ENCODE data around the gene KRT85. TPM values are rescaled to one million over a fixed set of nuclear protein-coding genes. Genes with fewer than 3 reads are reported as not detected.

The KRT85 gene
- total and polyA plus RNA-seq, 2 donors from 2014 or later: 0.58 TPM; not detected in 1

- no peak overlapping the region for H3K27ac ChIP-seq (ENCODE audit: low read depth in 2 of 2, low read length in 2 of 2)
- FAIRE-seq: no peak
- H3K9me3 ChIP-seq (ENCODE audit: control insufficient read depth in 2 of 3, insufficient read depth in 1 of 3, low read length in 3 of 3): no peaks in the 10 kb centered on the region
- H3K27me3 ChIP-seq (ENCODE audit: control insufficient read depth, insufficient read depth, low read length): no peaks in the 10 kb centered on the region
- peak in 1 of 5 donors; percentile 33 for DNase-seq
- no peak overlapping the region for H3K4me3 ChIP-seq (ENCODE audit: low read length in 3 of 3)
- no peaks in the 10 kb centered on the region for H3K4me1 ChIP-seq (ENCODE audit: control insufficient read depth in 2 of 3, insufficient read depth in 2 of 3, low read depth in 1 of 3, low read length in 3 of 3)
- H3K9ac ChIP-seq (ENCODE audit: low read length in 3 of 3): no peak overlapping the region
- TF ChIP-seq CTCF (IDR thresholded peaks at IDR 0.05; ENCODE audit: borderline replicate concordance, extremely low read depth, insufficient read depth): no peak
- no peaks in the 10 kb centered on the region for H3K36me3 ChIP-seq (ENCODE audit: control insufficient read depth in 2 of 3, insufficient read depth in 3 of 3, low read length in 3 of 3)
- intact Hi-C loops (cut with DNase I): no loop called here
Observed at GRCh38 chr12:52324153-52324444, 43.2 kb downstream of the KRT85 start.

GRCh38 chr12:52323416-52324152, 43.7 kb downstream of the KRT85 start:
- peak in 1 of 5 donors; percentile 32 for DNase-seq
- Histone ChIP-seq H3K9ac (ENCODE audit: low read length in 3 of 3) (no peak overlapping the region), H3K36me3 (ENCODE audit: control insufficient read depth in 2 of 3, insufficient read depth in 3 of 3, low read length in 3 of 3) (no peaks in the 10 kb centered on the region), H3K4me3 (ENCODE audit: low read length in 3 of 3) (no peak overlapping the region), H3K4me1 (ENCODE audit: control insufficient read depth in 2 of 3, insufficient read depth in 2 of 3, low read depth in 1 of 3, low read length in 3 of 3) (no peaks in the 10 kb centered on the region), H3K27me3 (ENCODE audit: control insufficient read depth, insufficient read depth, low read length) (no peaks in the 10 kb centered on the region), H3K27ac (ENCODE audit: low read depth in 2 of 2, low read length in 2 of 2) (no peak overlapping the region), H3K9me3 (ENCODE audit: control insufficient read depth in 2 of 3, insufficient read depth in 1 of 3, low read length in 3 of 3) (no peaks in the 10 kb centered on the region)
- intact Hi-C loops (cut with DNase I): no loop called here
- no peak for FAIRE-seq
- no peak for TF ChIP-seq CTCF (IDR thresholded peaks at IDR 0.05; ENCODE audit: borderline replicate concordance, extremely low read depth, insufficient read depth)

GRCh38 chr12:52323001-52323400, 44.3 kb downstream of the KRT85 start:
- intact Hi-C loops (cut with DNase I): no loop called here
- Histone ChIP-seq H3K4me1 (ENCODE audit: control insufficient read depth in 2 of 3, insufficient read depth in 2 of 3, low read depth in 1 of 3, low read length in 3 of 3) (no peaks in the 10 kb centered on the region), H3K9ac (ENCODE audit: low read length in 3 of 3) (no peak overlapping the region), H3K27me3 (ENCODE audit: control insufficient read depth, insufficient read depth, low read length) (no peaks in the 10 kb centered on the region), H3K4me3 (ENCODE audit: low read length in 3 of 3) (no peak overlapping the region), H3K27ac (ENCODE audit: low read depth in 2 of 2, low read length in 2 of 2) (no peak overlapping the region), H3K9me3 (ENCODE audit: control insufficient read depth in 2 of 3, insufficient read depth in 1 of 3, low read length in 3 of 3) (no peaks in the 10 kb centered on the region), H3K36me3 (ENCODE audit: control insufficient read depth in 2 of 3, insufficient read depth in 3 of 3, low read length in 3 of 3) (no peaks in the 10 kb centered on the region)
- DNase-seq: peak in 1 of 5 donors; percentile 32
- FAIRE-seq: no peak
- TF ChIP-seq CTCF (IDR thresholded peaks at IDR 0.05; ENCODE audit: borderline replicate concordance, extremely low read depth, insufficient read depth): no peak

- H3K4me1 ChIP-seq (ENCODE audit: control insufficient read depth in 2 of 3, insufficient read depth in 2 of 3, low read depth in 1 of 3, low read length in 3 of 3): no peaks in the 10 kb centered on the region
- intact Hi-C loops (cut with DNase I): no loop called here
- no peak overlapping the region for H3K4me3 ChIP-seq (ENCODE audit: low read length in 3 of 3)
- no peaks in the 10 kb centered on the region for H3K9me3 ChIP-seq (ENCODE audit: control insufficient read depth in 2 of 3, insufficient read depth in 1 of 3, low read length in 3 of 3)
- no peaks in the 10 kb centered on the region for H3K36me3 ChIP-seq (ENCODE audit: control insufficient read depth in 2 of 3, insufficient read depth in 3 of 3, low read length in 3 of 3)
- H3K9ac ChIP-seq (ENCODE audit: low read length in 3 of 3): no peak overlapping the region
- FAIRE-seq: no peak
- no peak for DNase-seq
- TF ChIP-seq CTCF (IDR thresholded peaks at IDR 0.05; ENCODE audit: borderline replicate concordance, extremely low read depth, insufficient read depth): no peak
- no peak overlapping the region for H3K27ac ChIP-seq (ENCODE audit: low read depth in 2 of 2, low read length in 2 of 2)
- H3K27me3 ChIP-seq (ENCODE audit: control insufficient read depth, insufficient read depth, low read length): no peaks in the 10 kb centered on the region
Observed at GRCh38 chr12:52322069-52322468, 45.2 kb downstream of the KRT85 start.

Measured in kidney (tissue), 14 donors.